LNCAP (cell line): ENCODE measurements around the gene DNAJC18.

Experiments
- CTCF ChIP-seq: fragments of 450-650 bp; IDR thresholded peaks from 2 replicates; pipeline ENCODE4 v1.5.1; 2017; ENCODE audit warnings: mild to moderate bottlenecking

DNAJC18 gene

GRCh38 chr5:139456776-139457175, 17.5 kb upstream of the DNAJC18 start:
- TF ChIP-seq CTCF, result no peak

- no peak for TF ChIP-seq CTCF
Observed at GRCh38 chr5:139454568-139455290, 15.4 kb upstream of the DNAJC18 start.

- no peak for TF ChIP-seq CTCF
Observed at GRCh38 chr5:139453683-139454567, 14.6 kb upstream of the DNAJC18 start.

GRCh38 chr5:139451878-139452660, 12.7 kb upstream of the DNAJC18 start:
- TF ChIP-seq CTCF, result no peak

GRCh38 chr5:139451176-139451575, 11.9 kb upstream of the DNAJC18 start:
- no peak for TF ChIP-seq CTCF

- no peak for TF ChIP-seq CTCF
Observed at GRCh38 chr5:139446956-139447779, 7.8 kb upstream of the DNAJC18 start.
